Kidney (tissue), 14 donors: ENCODE measurements around the gene TCHP. TPM values are rescaled to one million over a fixed set of nuclear protein-coding genes. Genes with fewer than 3 reads are reported as not detected.

Experiments used
- DNase-seq, 5 donors: peaks; one replicate each; pipeline ENCODE4 v3.0.0-alpha.2; 2013 to 2020
- FAIRE-seq: peaks from 2 replicates; lab custom pipeline; 2012; peaks lifted over from hg19 to GRCh38; lab: Jason Lieb, UNC
- H3K27ac ChIP-seq, 2 donors: one replicate each; pipeline ENCODE4 v1.7.0; 2013; ENCODE audit warnings: low read depth in 2 of 2, low read length in 2 of 2, inconsistent platforms in 1 of 2
- H3K27me3 ChIP-seq: one replicate; pipeline ENCODE4 v1.7.1; 2013; ENCODE audit warnings: low read length, inconsistent platforms; ENCODE audit not compliant: control insufficient read depth, insufficient read depth
- H3K36me3 ChIP-seq, 3 donors: one replicate each; pipeline versions ENCODE4 v1.7.0 to v1.7.1; 2013; ENCODE audit warnings: low read length in 3 of 3, control low read depth in 1 of 3, inconsistent platforms in 1 of 3; ENCODE audit not compliant: insufficient read depth in 3 of 3, control insufficient read depth in 2 of 3
- H3K4me1 ChIP-seq, 3 donors: one replicate each; pipeline versions ENCODE4 v1.7.0 to v1.7.1; 2013; ENCODE audit warnings: low read length in 3 of 3, inconsistent platforms in 1 of 3, low read depth in 1 of 3; ENCODE audit not compliant: control insufficient read depth in 2 of 3, insufficient read depth in 2 of 3
- H3K4me3 ChIP-seq, 3 donors: one replicate each; pipeline versions ENCODE4 v1.7.0 to v1.8.1; 2013; ENCODE audit warnings: low read length in 3 of 3, control low read depth in 1 of 3, inconsistent platforms in 1 of 3
- H3K9ac ChIP-seq, 3 donors: one replicate each; pipeline versions ENCODE4 v1.7.0 to v1.7.1; 2013; ENCODE audit warnings: low read length in 3 of 3, control low read depth in 1 of 3, inconsistent platforms in 1 of 3
- H3K9me3 ChIP-seq, 3 donors: one replicate each; pipeline versions ENCODE4 v1.7.0 to v1.7.1; 2013; ENCODE audit warnings: low read length in 3 of 3, control low read depth in 1 of 3, inconsistent platforms in 1 of 3; ENCODE audit not compliant: control insufficient read depth in 2 of 3, insufficient read depth in 1 of 3
- CTCF ChIP-seq: IDR thresholded peaks from 3 replicates; pipeline ENCODE4 v1.5.1; 2012; ENCODE audit warnings: mild to moderate bottlenecking, moderate library complexity, borderline replicate concordance; ENCODE audit not compliant: insufficient read depth; ENCODE audit errors: extremely low read depth
- intact Hi-C: fragments of 100-400 bp; cut with DNase I; formaldehyde crosslinking; loops from one replicate; pipeline ENCODE4 v1.11.1; 2022
- polyA plus RNA-seq: library from polyadenylated mRNA; stranded (reverse); fragments of 350-450 nt; fragmentation: Illumina TruSeq; extraction: RNeasy Lipid Tissue Mini Kit (QIAGEN cat#74804); gene quantifications from one replicate; pipeline ENCODE4 v1.2.3, GENCODE V29; 2014; ENCODE audit warnings: low read depth, low replicate concordance; ENCODE audit not compliant: insufficient read depth
- total RNA-seq: library from RNA; stranded (reverse); fragmentation: NEBNext Ultra II Directional; extraction: Animal tissue kit (Norgen Biotek cat#: 25700); gene quantifications from one replicate; pipeline ENCODE4 v1.2.1, GENCODE V29; 2021
- donor health status: control.
- donor health status: control.
- donor health status: control.
- donor health status: control.
- donor health status: control.
- donor health status: DM: yes; HTN: yes; CAD: no.
- donor health status: Normal renal cell carcinoma (clear cell type).

TCHP gene
- total and polyA plus RNA-seq, 2 donors from 2014 or later = 6.0 to 16.2 TPM

GRCh38 chr12:109910969-109911348, 10.9 kb downstream of the TCHP start:
- no peaks in the 10 kb centered on the region for H3K4me1 ChIP-seq
- no peaks in the 10 kb centered on the region for H3K27me3 ChIP-seq
- H3K4me3 ChIP-seq = no peak overlapping the region
- no peak for TF ChIP-seq CTCF
- intact Hi-C loops = no loop called here
- H3K36me3 ChIP-seq = peaks cover 3 to 33% (median 31%) of the 10 kb centered on the region in 3 donors
- no peaks in the 10 kb centered on the region for H3K9me3 ChIP-seq
- no peak overlapping the region for H3K9ac ChIP-seq
- no peak for FAIRE-seq
- H3K27ac ChIP-seq = no peak overlapping the region
- DNase-seq = no peak

- Histone ChIP-seq H3K27me3 (no peaks in the 10 kb centered on the region), H3K9ac (no peak overlapping the region), H3K9me3 (no peaks in the 10 kb centered on the region), H3K36me3 (peaks cover 4 to 34% (median 29%) of the 10 kb centered on the region in 3 donors), H3K4me1 (no peaks in the 10 kb centered on the region), H3K4me3 (no peak overlapping the region), H3K27ac (no peak overlapping the region)
- intact Hi-C loops = no loop called here
- no peak for TF ChIP-seq CTCF
- FAIRE-seq (no peak), DNase-seq (no peak)
Measured at GRCh38 chr12:109912855-109913321, 12.8 kb downstream of the TCHP start.

- FAIRE-seq (no peak), DNase-seq (no peak)
- Histone ChIP-seq H3K4me1 (no peaks in the 10 kb centered on the region), H3K36me3 (peaks cover 2 to 34% (median 27%) of the 10 kb centered on the region in 3 donors), H3K27me3 (no peaks in the 10 kb centered on the region), H3K9ac (no peak overlapping the region), H3K27ac (no peak overlapping the region), H3K9me3 (no peaks in the 10 kb centered on the region), H3K4me3 (no peak overlapping the region)
- no peak for TF ChIP-seq CTCF
- intact Hi-C loops = no loop called here
Measured at GRCh38 chr12:109914461-109914860, 14.4 kb downstream of the TCHP start.
